ENCODE results near the gene FIGNL2. TPM values are rescaled to one million over a fixed set of nuclear protein-coding genes. Genes with fewer than 3 reads are reported as not detected.

Gene FIGNL2
- total and polyA plus RNA-seq, 2 of the 13 experiments (the other 11 are each of a cell fraction or from before 2014, with no cell fraction given): 0.82 to 1.00 TPM

DNA sequence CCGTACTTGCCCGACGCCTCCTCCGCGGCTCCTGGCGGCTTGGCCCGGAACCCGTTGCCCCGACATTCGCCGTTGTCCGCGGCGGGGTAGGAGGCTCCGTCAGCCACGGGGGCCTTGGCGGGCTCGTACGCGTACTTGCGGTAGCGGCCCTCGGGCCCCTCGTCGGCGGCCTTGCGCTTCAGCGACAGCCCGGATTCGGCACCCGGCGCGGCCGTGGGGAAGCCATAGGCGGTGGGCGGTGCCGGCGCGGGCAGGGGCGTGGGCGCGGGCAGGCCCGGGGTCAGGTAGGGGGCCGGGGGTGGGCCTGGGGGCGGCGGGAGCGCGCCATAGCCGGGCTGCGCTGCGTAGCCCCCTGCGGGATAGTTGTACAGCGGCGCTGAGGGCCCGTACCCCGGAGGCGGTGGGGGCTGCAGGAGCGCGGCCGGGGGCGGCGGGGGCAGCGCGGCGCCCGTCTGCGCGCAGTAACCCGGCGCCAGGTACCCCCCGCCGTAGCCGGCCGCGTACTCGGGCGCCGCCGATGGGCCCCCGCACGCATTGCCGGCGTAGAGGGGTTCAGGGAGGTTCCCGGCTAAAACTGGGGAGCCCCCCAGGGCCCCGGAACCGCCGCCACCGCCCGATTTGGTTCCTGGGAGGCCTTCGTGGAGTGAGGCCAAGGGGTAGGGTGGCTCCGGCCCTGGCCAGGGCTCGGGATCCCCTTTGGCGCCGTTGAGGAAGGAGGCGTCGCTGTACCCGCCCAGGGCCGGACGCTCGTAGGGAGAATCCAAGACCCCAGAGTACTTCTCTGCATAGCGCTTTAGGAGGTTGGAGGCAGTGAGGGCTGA lies 26.9 kb downstream of the FIGNL2 start:
- intact Hi-C loops (cut with micrococcal nuclease; ENCODE audit: unreplicated experiment) (no loop called here), in situ Hi-C loops (cut with HindIII; ENCODE audit: extremely low pct_ligation_motif_present, low pct_unique_long_range_greater_than_20kb) (no loop called here)
- Histone ChIP-seq H3K27ac (ENCODE audit: extremely low read length, insufficient read depth, low read length) (no peak overlapping the region), H3K4me3 (replicated peaks in 1 of 3; ENCODE audit: insufficient read depth in 1 of 3, low read depth in 2 of 3, low read length in 3 of 3) (no peak overlapping the region), H3K9ac (ENCODE audit: insufficient read depth, low read depth, low read length) (no peak overlapping the region), H2AFZ (ENCODE audit: low read length) (no peak overlapping the region), H3K4me2 (ENCODE audit: low read depth, low read length) (no peak overlapping the region), H3K9me3 (ENCODE audit: low read length) (no peaks in the 10 kb centered on the region), H3K27me3 (ENCODE audit: control insufficient read depth in 1 of 2, insufficient read depth in 2 of 2, low read length in 2 of 2) (no peaks in the 10 kb centered on the region), H4K20me1 (ENCODE audit: insufficient read depth, low read length) (no peaks in the 10 kb centered on the region), H3K79me2 (ENCODE audit: insufficient read depth, low read length) (no peaks in the 10 kb centered on the region), H3K4me1 (ENCODE audit: insufficient read depth, low read length) (no peaks in the 10 kb centered on the region), H3K36me3 (replicated peaks in 1 of 2; ENCODE audit: control insufficient read depth in 1 of 2, insufficient read depth in 2 of 2, low read length in 2 of 2) (no peaks in the 10 kb centered on the region)
- ChIA-PET CTCF (ENCODE audit: low intra/inter-chr PET ratio, low total read pairs) (no interaction called here), POLR2A (no interaction called here)
- TF ChIP-seq ARNT2 (CRISPR knock-in tag; IDR thresholded peaks at IDR 0.05; ENCODE audit: low read depth) (no peak), ATF7-NPFF (CRISPR knock-in tag; IDR thresholded peaks at IDR 0.05; ENCODE audit: low read depth) (no peak), MATR3 (CRISPR knock-in tag; IDR thresholded peaks at IDR 0.05) (no peak), ZKSCAN5 (CRISPR knock-in tag; IDR thresholded peaks at IDR 0.05) (no peak), SNAI1 (CRISPR knock-in tag; IDR thresholded peaks at IDR 0.05; ENCODE audit: borderline replicate concordance) (no peak), PHB2 (IDR thresholded peaks at IDR 0.05; ENCODE audit: partially characterized antibody) (no peak), SRSF9 (IDR thresholded peaks at IDR 0.05; ENCODE audit: borderline replicate concordance, insufficient read depth, low read depth, low read length, poor library complexity, severe bottlenecking) (no peak), RBM22 (optimal IDR thresholded peaks at IDR 0.05; ENCODE audit: low read length) (no peak), ARNT (IDR thresholded peaks at IDR 0.05) (no peak), HMG20A (CRISPR knock-in tag; IDR thresholded peaks at IDR 0.05; ENCODE audit: borderline replicate concordance) (no peak), RBAK (CRISPR knock-in tag; IDR thresholded peaks at IDR 0.05) (no peak), CBX1 (IDR thresholded peaks at IDR 0.05; ENCODE audit: low read depth) (no peak), PTBP1 (IDR thresholded peaks at IDR 0.05; ENCODE audit: low read depth, low read length, poor library complexity, severe bottlenecking) (no peak), ZNF333 (CRISPR knock-in tag; IDR thresholded peaks at IDR 0.05; ENCODE audit: borderline replicate concordance) (no peak), RBFOX2 (IDR thresholded peaks at IDR 0.05; ENCODE audit: low read depth, low read length) (no peak)
- TF ChIP-seq, protein P1, sequence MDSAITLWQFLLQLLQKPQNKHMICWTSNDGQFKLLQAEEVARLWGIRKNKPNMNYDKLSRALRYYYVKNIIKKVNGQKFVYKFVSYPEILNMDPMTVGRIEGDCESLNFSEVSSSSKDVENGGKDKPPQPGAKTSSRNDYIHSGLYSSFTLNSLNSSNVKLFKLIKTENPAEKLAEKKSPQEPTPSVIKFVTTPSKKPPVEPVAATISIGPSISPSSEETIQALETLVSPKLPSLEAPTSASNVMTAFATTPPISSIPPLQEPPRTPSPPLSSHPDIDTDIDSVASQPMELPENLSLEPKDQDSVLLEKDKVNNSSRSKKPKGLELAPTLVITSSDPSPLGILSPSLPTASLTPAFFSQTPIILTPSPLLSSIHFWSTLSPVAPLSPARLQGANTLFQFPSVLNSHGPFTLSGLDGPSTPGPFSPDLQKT (CRISPR knock-in tag; IDR thresholded peaks at IDR 0.05; ENCODE audit: borderline replicate concordance): no peak
- no peak for ATAC-seq
- BruUV-seq (replicated peaks): no TSS peak
- WGBS (ENCODE audit: low lambda C conversion rate): 96% methylated on average over 62 of the region's 101 CpGs
- no peak for DNase-seq (ENCODE audit: low spot score)
- no peak for FAIRE-seq

Measured in HepG2 (cell line).